OCI-LY1 (cell line): Measurements from ENCODE around the gene IFRD2.

Experiments
- H2AFZ ChIP-seq: fragments of 200-600 bp; sonication (generic), shearing (Covaris generic); 2 replicates; pipeline ENCODE4 v1.6.0; 2014; ENCODE audit warnings: antibody characterized with exemption, mild to moderate bottlenecking, low read length
- H3F3A ChIP-seq: fragments of 200-600 bp; sonication (generic), shearing (Covaris generic); 2 replicates; pipeline ENCODE4 v1.6.0; 2014; ENCODE audit warnings: mild to moderate bottlenecking, antibody characterized with exemption, low read length, moderate library complexity; ENCODE audit not compliant: insufficient read depth
- H3K27ac ChIP-seq: fragments of 200-600 bp; sonication (generic); 2 replicates; pipeline ENCODE4 v1.5.1; 2014; ENCODE audit warnings: low read length, mixed run types, mild to moderate bottlenecking, low read depth; ENCODE audit not compliant: poor library complexity, severe bottlenecking
- H3K27me3 ChIP-seq: fragments of 200-600 bp; sonication (generic); 2 replicates; pipeline ENCODE4 v1.6.0; 2014; ENCODE audit warnings: antibody characterized with exemption, mild to moderate bottlenecking, low read length, moderate library complexity; ENCODE audit not compliant: insufficient read depth
- H3K36me3 ChIP-seq: fragments of 200-600 bp; sonication (generic); 2 replicates; pipeline ENCODE4 v1.6.1; 2014; ENCODE audit warnings: mild to moderate bottlenecking, antibody characterized with exemption, low read length, moderate library complexity, mixed read lengths; ENCODE audit not compliant: insufficient read depth
- H3K4me1 ChIP-seq: fragments of 200-600 bp; sonication (generic); 2 replicates; pipeline ENCODE4 v1.5.1; 2014; ENCODE audit warnings: mild to moderate bottlenecking, low read length, moderate library complexity; ENCODE audit not compliant: insufficient read depth, severe bottlenecking
- H3K4me2 ChIP-seq: fragments of 200-600 bp; sonication (generic), shearing (Covaris generic); 2 replicates; pipeline ENCODE4 v1.6.1; 2014; ENCODE audit warnings: low read length
- H3K4me3 ChIP-seq: fragments of 200-600 bp; sonication (generic); 2 replicates; pipeline ENCODE4 v1.5.1; 2014; ENCODE audit warnings: low read length, low read depth, mild to moderate bottlenecking, mixed read lengths; ENCODE audit not compliant: poor library complexity, severe bottlenecking
- H3K79me2 ChIP-seq: fragments of 200-600 bp; shearing (Covaris generic); 2 replicates; pipeline ENCODE4 v1.6.1; 2016; ENCODE audit warnings: mixed run types, low read length, mixed read lengths; ENCODE audit not compliant: insufficient read depth
- H3K9ac ChIP-seq: fragments of 200-600 bp; sonication (generic), shearing (Covaris generic); 2 replicates; pipeline ENCODE4 v1.6.1; 2014; ENCODE audit warnings: mild to moderate bottlenecking, low read length, mixed read lengths
- H3K9me2 ChIP-seq: fragments of 200-600 bp; sonication (generic), shearing (Covaris generic); 2 replicates; pipeline ENCODE4 v1.6.1; 2014; ENCODE audit warnings: low read depth, mild to moderate bottlenecking, low read length, mixed read lengths
- H3K9me3 ChIP-seq: fragments of 200-600 bp; shearing (Covaris generic); 2 replicates; pipeline ENCODE4 v1.6.1; 2014; ENCODE audit warnings: low read length, mixed read lengths
- H4K20me1 ChIP-seq: fragments of 200-600 bp; sonication (generic), shearing (Covaris generic); 2 replicates; pipeline ENCODE4 v1.6.0; 2016; ENCODE audit warnings: mild to moderate bottlenecking, low read length; ENCODE audit not compliant: insufficient read depth
- EZH2 ChIP-seq: fragments of 200-600 bp; sonication (generic), shearing (Covaris generic); IDR thresholded peaks from 2 replicates; pipeline ENCODE4 v1.8.0; 2017; ENCODE audit warnings: borderline replicate concordance, mixed run types, mild to moderate bottlenecking, antibody characterized with exemption, low read length, moderate library complexity, mixed read lengths
- TF ChIP-seq, protein P1 (sequence below): fragments of 200-600 bp; sonication (generic), shearing (Covaris generic); IDR thresholded peaks from 2 replicates; pipeline ENCODE4 v1.5.1; 2017; ENCODE audit warnings: mild to moderate bottlenecking, antibody characterized with exemption, low read length, moderate library complexity, mixed read lengths

Gene IFRD2

DNA sequence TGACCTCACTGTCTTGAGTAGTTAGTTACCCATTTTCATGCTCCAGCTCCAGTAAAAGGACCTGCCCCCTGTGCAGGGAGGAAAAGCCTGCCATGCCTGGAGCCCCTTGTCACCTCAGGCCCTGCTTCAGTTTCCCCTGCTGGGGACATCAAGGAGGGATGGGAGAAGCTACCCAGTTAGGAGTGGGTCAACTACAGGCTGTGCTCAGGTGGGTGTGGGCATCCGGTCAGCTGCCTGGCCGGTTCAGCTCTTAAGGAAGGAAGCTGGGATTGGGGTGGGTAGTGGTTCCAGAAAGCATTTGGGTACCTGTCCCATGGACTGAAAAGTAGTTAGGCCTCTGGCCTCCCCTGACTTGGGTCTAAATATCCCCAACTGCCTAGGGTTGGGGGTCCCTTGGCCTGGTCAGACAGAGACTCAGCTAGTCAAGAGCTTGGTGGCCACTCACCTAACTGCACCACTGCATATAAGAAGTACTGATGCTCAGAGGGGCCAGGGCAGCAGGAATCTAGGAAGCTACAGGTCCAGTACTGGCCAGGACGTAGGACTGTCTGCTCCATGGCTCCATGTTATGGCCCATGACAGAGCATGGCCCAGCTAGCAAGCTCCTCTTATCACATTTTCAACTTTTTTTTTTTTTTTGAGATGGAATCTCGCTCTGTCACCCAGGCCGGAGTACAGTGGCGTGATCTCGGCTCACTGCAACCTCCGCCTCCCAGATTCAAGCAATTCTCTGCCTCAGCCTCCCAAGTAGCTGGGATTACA lies 12.8 kb downstream of the IFRD2 start:
- Histone ChIP-seq H3F3A (no peaks in the 10 kb centered on the region), H3K79me2 (no peaks in the 10 kb centered on the region), H3K27me3 (no peaks in the 10 kb centered on the region), H3K9ac (no peak overlapping the region), H3K4me2 (no peak overlapping the region), H3K9me2 (no peaks in the 10 kb centered on the region), H3K4me1 (no peaks in the 10 kb centered on the region), H3K27ac (no peak overlapping the region), H2AFZ (no peak overlapping the region), H3K36me3 (no peaks in the 10 kb centered on the region), H3K4me3 (no peak overlapping the region), H3K9me3 (no peaks in the 10 kb centered on the region), H4K20me1 (no peaks in the 10 kb centered on the region)
- TF ChIP-seq EZH2 = no peak
- TF ChIP-seq, protein P1, sequence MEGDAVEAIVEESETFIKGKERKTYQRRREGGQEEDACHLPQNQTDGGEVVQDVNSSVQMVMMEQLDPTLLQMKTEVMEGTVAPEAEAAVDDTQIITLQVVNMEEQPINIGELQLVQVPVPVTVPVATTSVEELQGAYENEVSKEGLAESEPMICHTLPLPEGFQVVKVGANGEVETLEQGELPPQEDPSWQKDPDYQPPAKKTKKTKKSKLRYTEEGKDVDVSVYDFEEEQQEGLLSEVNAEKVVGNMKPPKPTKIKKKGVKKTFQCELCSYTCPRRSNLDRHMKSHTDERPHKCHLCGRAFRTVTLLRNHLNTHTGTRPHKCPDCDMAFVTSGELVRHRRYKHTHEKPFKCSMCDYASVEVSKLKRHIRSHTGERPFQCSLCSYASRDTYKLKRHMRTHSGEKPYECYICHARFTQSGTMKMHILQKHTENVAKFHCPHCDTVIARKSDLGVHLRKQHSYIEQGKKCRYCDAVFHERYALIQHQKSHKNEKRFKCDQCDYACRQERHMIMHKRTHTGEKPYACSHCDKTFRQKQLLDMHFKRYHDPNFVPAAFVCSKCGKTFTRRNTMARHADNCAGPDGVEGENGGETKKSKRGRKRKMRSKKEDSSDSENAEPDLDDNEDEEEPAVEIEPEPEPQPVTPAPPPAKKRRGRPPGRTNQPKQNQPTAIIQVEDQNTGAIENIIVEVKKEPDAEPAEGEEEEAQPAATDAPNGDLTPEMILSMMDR = no peak

DNA sequence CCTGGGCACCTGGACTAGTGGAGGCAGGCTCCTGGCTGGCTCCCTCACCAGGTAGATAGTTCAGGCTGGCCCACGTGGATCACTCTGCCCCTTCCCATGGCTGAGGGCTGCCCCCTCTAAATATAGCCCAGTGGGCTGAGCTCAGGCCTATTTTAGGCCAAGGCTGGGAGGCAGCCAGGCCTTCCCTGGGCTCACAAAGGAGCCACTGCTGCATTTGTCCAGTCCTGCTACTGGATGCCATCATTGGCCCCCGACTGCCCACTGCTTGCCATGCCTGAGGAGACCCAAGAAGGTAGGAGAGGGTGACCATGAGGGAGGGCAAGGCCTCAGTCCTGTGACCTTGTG lies 13.4 kb downstream of the IFRD2 start, which contains the start of gene LSMEM2:
Gene LSMEM2, plus strand, starts transcription at position 208 of the 345 bp plus-strand sequence. Its CDS starts 27 bp downstream, at position 235.
- no peaks in the 10 kb centered on the region for H3K27me3 ChIP-seq

DNA sequence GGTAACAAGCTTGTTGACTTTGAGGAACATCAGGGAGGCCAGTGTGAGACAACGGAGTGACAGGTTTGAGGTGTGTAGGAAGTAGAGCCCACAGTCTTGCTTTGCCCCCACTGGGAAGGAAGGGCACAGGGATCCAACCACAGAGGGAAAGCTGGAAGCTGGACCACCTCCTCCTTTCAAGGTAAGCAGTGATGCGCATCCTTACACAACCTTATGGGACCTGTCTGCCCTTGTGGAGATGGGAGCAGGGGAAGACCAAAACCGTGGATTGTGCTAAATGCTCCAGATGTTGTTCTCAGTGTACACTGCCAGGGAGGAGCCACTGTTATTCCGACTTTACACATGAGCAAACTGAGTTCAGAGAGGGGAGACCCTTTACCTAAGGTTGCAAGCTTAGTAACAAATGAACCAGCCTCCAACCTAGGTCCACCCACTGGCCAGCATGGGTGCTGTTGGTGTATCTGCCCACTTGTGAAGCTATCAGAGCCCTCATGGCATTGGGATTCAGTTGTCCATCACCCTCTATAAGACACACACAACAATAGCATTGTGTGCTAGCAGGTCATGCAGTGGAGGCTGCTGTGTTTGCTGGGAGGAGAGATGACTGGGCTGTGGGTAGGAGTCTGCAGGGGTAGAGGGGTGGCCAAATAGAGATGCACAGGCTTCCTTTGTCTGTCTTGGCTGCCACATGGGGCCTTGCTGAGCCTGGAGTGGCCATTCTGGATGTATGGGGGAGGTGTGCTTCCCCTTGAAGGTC lies 13.9 kb downstream of the IFRD2 start:
- Histone ChIP-seq H3K4me1 (peaks cover 2% of the 10 kb centered on the region), H3F3A (no peaks in the 10 kb centered on the region), H3K9me3 (no peaks in the 10 kb centered on the region), H3K36me3 (no peaks in the 10 kb centered on the region), H4K20me1 (no peaks in the 10 kb centered on the region), H3K79me2 (no peaks in the 10 kb centered on the region), H2AFZ (no peak overlapping the region), H3K9me2 (no peaks in the 10 kb centered on the region), H3K27ac (no peak overlapping the region), H3K4me2 (no peak overlapping the region), H3K9ac (no peak overlapping the region), H3K4me3 (no peak overlapping the region), H3K27me3 (no peaks in the 10 kb centered on the region)
- TF ChIP-seq, protein P1 = no peak
- no peak for TF ChIP-seq EZH2

More for the DNA sequence above, 13.4 kb downstream of the IFRD2 start, which contains the start of gene LSMEM2:
- Histone ChIP-seq H3K79me2 (no peaks in the 10 kb centered on the region), H3K36me3 (no peaks in the 10 kb centered on the region), H3K27ac (no peak within 1 kb of the TSS), H3K9me2 (no peaks in the 10 kb centered on the region), H3F3A (no peaks in the 10 kb centered on the region), H3K4me1 (no peaks in the 10 kb centered on the region), H3K4me3 (no peak within 1 kb of the TSS), H2AFZ (no peak within 1 kb of the TSS), H3K4me2 (no peak within 1 kb of the TSS), H4K20me1 (no peaks in the 10 kb centered on the region), H3K9me3 (no peaks in the 10 kb centered on the region), H3K9ac (no peak within 1 kb of the TSS)
- TF ChIP-seq EZH2 = no peak
- TF ChIP-seq, protein P1 = no peak
